ENCODE results near the gene PDS5B. TPM values are rescaled to one million over a fixed set of nuclear protein-coding genes. Genes with fewer than 3 reads are reported as not detected.
A peak's percentile ranks its signal among the peaks of the same experiment; 100 is the strongest.

Gene PDS5B
- total and polyA plus RNA-seq, 9 of the 15 experiments (the other 6 are each of a cell fraction or from before 2014, with no cell fraction given) = 6.2 to 23.7 (median 13.1) TPM

GRCh38 chr13:32650705-32651311 lies 64.6 kb downstream of the PDS5B start (continued):
- TF ChIP-seq TRIM28 (IDR thresholded peaks at IDR 0.05) (no peak), KAT8 (IDR thresholded peaks at IDR 0.05; ENCODE audit: low read depth) (no peak), CTCF (IDR thresholded peaks at IDR 0.05 in 2 of 3, conservative IDR thresholded peaks at IDR 0.05 in 1 of 3; ENCODE audit: insufficient read depth in 2 of 3, low read depth in 1 of 3, low read length in 3 of 3) (peak; percentile 62 to 70 (median 68)), ASH1L (IDR thresholded peaks at IDR 0.05; ENCODE audit: borderline replicate concordance, low read depth, partially characterized antibody) (no peak), BRD4 (IDR thresholded peaks at IDR 0.05) (no peak), MAX (CRISPR knock-in tag; IDR thresholded peaks at IDR 0.05) (no peak), CHD7 (IDR thresholded peaks at IDR 0.05; ENCODE audit: low read depth, low read length) (no peak), HINFP (tag; conservative IDR thresholded peaks at IDR 0.05; ENCODE audit: low read depth) (no peak), NONO (IDR thresholded peaks at IDR 0.05; ENCODE audit: low read depth in 2 of 2, low read length in 1 of 2) (no peak), CHCHD3 (CRISPR knock-in tag; IDR thresholded peaks at IDR 0.05) (no peak)
